ENCODE data around the gene CHRM3. TPM values are rescaled to one million over a fixed set of nuclear protein-coding genes. Genes with fewer than 3 reads are reported as not detected.

CHRM3 gene
- polyA plus RNA-seq, 1 experiment: not detected

DNA sequence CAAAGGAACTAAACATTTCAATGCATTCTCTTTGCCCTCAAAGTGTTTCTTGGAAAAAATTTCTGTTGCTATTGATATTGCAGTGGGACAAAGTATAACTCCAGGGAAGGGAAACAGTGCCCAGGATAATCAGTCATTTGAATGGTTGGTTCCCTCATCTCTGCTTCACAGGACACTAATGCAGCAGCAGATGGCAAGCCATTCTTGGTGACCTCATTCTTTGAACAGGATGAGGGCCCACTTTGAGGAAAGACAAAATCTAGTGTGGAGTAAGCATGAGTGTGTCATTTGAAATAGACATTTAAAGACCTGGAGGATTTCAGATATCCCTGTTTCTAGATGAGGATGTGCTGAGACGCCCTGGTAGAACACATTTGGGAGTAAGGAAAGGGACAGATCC, 32.3 kb downstream of the CHRM3 start:
- Histone ChIP-seq H3K27ac (ENCODE audit: low read depth, low read length) (no peak overlapping the region), H3K27me3 (ENCODE audit: control insufficient read depth, insufficient read depth, low read length) (no peaks in the 10 kb centered on the region), H3K9me3 (ENCODE audit: control insufficient read depth, insufficient read depth, low read length) (no peaks in the 10 kb centered on the region; the same call in 1 of the 2 replicates), H3K4me3 (ENCODE audit: low read depth, low read length) (no peak overlapping the region)
- DNase-seq (ENCODE audit: low read depth, low spot score): no peak
- TF ChIP-seq, protein P1, sequence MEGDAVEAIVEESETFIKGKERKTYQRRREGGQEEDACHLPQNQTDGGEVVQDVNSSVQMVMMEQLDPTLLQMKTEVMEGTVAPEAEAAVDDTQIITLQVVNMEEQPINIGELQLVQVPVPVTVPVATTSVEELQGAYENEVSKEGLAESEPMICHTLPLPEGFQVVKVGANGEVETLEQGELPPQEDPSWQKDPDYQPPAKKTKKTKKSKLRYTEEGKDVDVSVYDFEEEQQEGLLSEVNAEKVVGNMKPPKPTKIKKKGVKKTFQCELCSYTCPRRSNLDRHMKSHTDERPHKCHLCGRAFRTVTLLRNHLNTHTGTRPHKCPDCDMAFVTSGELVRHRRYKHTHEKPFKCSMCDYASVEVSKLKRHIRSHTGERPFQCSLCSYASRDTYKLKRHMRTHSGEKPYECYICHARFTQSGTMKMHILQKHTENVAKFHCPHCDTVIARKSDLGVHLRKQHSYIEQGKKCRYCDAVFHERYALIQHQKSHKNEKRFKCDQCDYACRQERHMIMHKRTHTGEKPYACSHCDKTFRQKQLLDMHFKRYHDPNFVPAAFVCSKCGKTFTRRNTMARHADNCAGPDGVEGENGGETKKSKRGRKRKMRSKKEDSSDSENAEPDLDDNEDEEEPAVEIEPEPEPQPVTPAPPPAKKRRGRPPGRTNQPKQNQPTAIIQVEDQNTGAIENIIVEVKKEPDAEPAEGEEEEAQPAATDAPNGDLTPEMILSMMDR (IDR thresholded peaks at IDR 0.05; ENCODE audit: low read depth, low read length): no peak
- CTCF ChIA-PET: no interaction called here
- POLR2A ChIA-PET: no interaction called here

DNA sequence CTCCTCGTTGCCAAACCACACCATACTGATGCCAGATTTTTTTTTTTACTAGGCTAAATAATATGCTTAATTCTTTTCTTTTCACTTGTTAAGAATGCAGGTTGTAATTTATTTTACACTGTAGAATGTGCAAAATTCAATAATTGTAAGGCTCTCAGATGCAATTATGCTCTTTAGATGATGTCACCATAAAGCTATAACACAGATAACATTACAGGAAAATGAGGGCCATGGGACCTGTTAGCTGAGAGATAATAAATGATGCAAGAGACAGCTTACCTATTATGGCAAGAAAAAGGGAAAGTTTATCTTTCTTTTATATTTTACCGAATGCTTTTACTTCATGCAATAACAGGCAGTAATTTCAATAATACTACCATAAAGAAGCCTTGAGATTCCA, 35.4 kb downstream of the CHRM3 start:
- TF ChIP-seq, protein P1 (IDR thresholded peaks at IDR 0.05; ENCODE audit: low read depth, low read length): no peak
- no peak for DNase-seq (ENCODE audit: low read depth, low spot score)
- Histone ChIP-seq H3K9me3 (ENCODE audit: control insufficient read depth, insufficient read depth, low read length) (no peaks in the 10 kb centered on the region; the same call in 1 of the 2 replicates), H3K4me3 (ENCODE audit: low read depth, low read length) (no peak overlapping the region), H3K27ac (ENCODE audit: low read depth, low read length) (no peak overlapping the region), H3K27me3 (ENCODE audit: control insufficient read depth, insufficient read depth, low read length) (no peaks in the 10 kb centered on the region)
- POLR2A ChIA-PET: no interaction called here
- CTCF ChIA-PET: no interaction called here

DNA sequence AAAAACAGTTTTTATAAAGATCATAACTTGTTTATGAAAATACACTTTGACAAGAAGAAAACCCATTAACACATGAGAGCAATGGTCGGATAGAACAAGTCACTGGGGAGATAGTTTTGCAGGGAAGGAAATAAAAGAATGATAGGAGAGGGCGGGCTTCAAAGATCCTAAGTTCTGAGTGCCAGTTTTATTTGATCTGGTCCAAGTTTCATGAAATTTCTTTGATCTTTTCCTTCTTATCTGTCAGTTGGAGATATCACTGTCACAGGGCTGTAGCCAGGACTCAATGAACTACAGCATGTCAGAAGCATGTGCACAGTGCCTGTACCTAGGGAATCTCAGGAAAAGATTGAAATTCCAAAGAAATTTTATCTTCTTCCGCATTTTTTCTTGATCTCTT, 36.5 kb downstream of the CHRM3 start:
- TF ChIP-seq, protein P1 (IDR thresholded peaks at IDR 0.05; ENCODE audit: low read depth, low read length): no peak
- H3K9me3 ChIP-seq (ENCODE audit: control insufficient read depth, insufficient read depth, low read length): peaks cover 5% of the 10 kb centered on the region; the same call in 1 of the 2 replicates
- no peak overlapping the region for H3K27ac ChIP-seq (ENCODE audit: low read depth, low read length)
- no peak overlapping the region for H3K4me3 ChIP-seq (ENCODE audit: low read depth, low read length)
- ChIA-PET CTCF (no interaction called here), POLR2A (no interaction called here)
- DNase-seq (ENCODE audit: low read depth, low spot score): no peak
- H3K27me3 ChIP-seq (ENCODE audit: control insufficient read depth, insufficient read depth, low read length): no peaks in the 10 kb centered on the region

DNA sequence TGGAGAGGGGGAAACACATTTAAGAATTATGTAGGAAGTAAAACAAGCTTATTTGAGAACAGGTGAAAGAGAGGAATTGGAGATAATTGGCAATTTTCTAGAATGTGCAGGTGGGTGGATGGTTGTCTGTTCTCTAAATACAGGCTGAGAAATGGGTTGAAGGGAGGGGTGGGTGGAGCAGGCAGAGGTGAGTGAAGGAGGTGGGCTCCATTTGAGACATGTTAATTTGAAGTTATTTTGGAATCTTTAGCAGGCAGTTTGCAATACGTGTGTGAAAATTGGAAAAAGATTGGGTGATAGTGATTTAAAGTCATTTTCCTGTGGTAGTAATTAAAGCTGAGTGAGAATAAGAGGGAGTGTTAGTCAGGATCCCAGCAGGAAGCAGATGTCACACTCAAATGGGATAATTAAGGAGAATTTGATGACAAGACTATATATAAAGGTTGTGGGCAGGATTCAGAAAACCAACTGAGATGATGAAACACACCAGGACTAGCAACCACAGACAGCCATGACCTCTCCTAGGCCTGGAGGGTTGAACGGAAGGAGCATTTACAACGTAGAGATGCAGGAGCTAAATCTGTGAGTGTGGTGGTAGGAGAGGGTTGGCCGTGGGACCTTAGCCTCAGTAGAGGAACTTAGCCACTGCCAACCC, 40.6 kb downstream of the CHRM3 start:
- Histone ChIP-seq H3K27ac (ENCODE audit: low read depth, low read length) (no peak overlapping the region), H3K9me3 (ENCODE audit: control insufficient read depth, insufficient read depth, low read length) (peaks cover 8% of the 10 kb centered on the region; the same call in 1 of the 2 replicates), H3K4me3 (ENCODE audit: low read depth, low read length) (no peak overlapping the region), H3K27me3 (ENCODE audit: control insufficient read depth, insufficient read depth, low read length) (no peaks in the 10 kb centered on the region)
- POLR2A ChIA-PET: no interaction called here
- no peak for DNase-seq (ENCODE audit: low read depth, low spot score)
- TF ChIP-seq, protein P1 (IDR thresholded peaks at IDR 0.05; ENCODE audit: low read depth, low read length): no peak
- CTCF ChIA-PET: no interaction called here

DNA sequence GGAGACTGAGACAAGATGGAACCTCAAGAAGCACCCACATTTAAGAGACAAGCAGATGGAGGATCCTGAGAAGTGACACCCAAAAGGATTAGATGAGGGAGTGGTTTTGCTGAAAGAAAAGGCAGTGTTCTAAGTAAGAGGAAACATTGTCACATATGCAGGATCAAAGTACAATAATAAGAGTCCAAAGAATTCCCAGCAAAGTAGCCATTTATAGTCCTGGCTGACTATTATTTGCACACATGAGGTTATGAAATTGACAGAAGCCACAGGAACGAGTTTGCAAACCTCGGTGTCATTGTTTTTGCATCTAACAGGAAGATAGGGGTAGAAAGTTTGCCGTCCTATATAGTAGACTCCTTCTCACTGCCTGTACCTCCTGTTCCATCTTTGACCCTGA, 41.3 kb downstream of the CHRM3 start:
- TF ChIP-seq, protein P1 (IDR thresholded peaks at IDR 0.05; ENCODE audit: low read depth, low read length): no peak
- CTCF ChIA-PET: no interaction called here
- POLR2A ChIA-PET: no interaction called here
- no peaks in the 10 kb centered on the region for H3K27me3 ChIP-seq (ENCODE audit: control insufficient read depth, insufficient read depth, low read length)
- H3K27ac ChIP-seq (ENCODE audit: low read depth, low read length): no peak overlapping the region
- H3K9me3 ChIP-seq (ENCODE audit: control insufficient read depth, insufficient read depth, low read length): peaks cover 8% of the 10 kb centered on the region; the same call in 1 of the 2 replicates
- DNase-seq (ENCODE audit: low read depth, low spot score): no peak
- H3K4me3 ChIP-seq (ENCODE audit: low read depth, low read length): no peak overlapping the region

Data from AG04450 (cell line).